Activated naive CD8-positive, alpha-beta T cell treated with anti-CD3 and anti-CD28 coated beads for 36 hours (primary cell): ENCODE results near the gene IL20RA. TPM values are rescaled to one million over a fixed set of nuclear protein-coding genes. Genes with fewer than 3 reads are reported as not detected.
"Not testable (repeated sequence)": the region's sequence is repeated elsewhere in the genome, so short reads cannot be mapped to it uniquely, and the experiment has no call there.

Experiments
- DNase-seq: peaks from one replicate; pipeline ENCODE4 v3.0.0; 2021
- H3K27ac Mint-ChIP-seq: one replicate; pipeline ENCODE4 v1.8.0; 2022; ENCODE audit warnings: mild to moderate bottlenecking, moderate library complexity, mixed read lengths
- H3K27me3 Mint-ChIP-seq: one replicate; pipeline ENCODE4 v1.8.0; 2022; ENCODE audit warnings: mild to moderate bottlenecking, mixed read lengths
- H3K36me3 Mint-ChIP-seq: one replicate; pipeline ENCODE4 v1.8.0; 2021; ENCODE audit warnings: mild to moderate bottlenecking, mixed read lengths
- H3K4me1 Mint-ChIP-seq: one replicate; pipeline ENCODE4 v1.8.0; 2021; ENCODE audit warnings: mixed read lengths
- H3K4me3 Mint-ChIP-seq: one replicate; pipeline ENCODE4 v1.8.0; 2022; ENCODE audit warnings: mild to moderate bottlenecking, moderate library complexity, mixed read lengths
- H3K9me3 Mint-ChIP-seq: one replicate; pipeline ENCODE4 v1.8.0; 2022; ENCODE audit warnings: mixed read lengths
- total RNA-seq, 2 experiments: library from RNA; stranded (reverse); gene quantifications; one replicate each; pipeline ENCODE4 v1.2.3, GENCODE V29; 2021

The IL20RA gene, protein sequence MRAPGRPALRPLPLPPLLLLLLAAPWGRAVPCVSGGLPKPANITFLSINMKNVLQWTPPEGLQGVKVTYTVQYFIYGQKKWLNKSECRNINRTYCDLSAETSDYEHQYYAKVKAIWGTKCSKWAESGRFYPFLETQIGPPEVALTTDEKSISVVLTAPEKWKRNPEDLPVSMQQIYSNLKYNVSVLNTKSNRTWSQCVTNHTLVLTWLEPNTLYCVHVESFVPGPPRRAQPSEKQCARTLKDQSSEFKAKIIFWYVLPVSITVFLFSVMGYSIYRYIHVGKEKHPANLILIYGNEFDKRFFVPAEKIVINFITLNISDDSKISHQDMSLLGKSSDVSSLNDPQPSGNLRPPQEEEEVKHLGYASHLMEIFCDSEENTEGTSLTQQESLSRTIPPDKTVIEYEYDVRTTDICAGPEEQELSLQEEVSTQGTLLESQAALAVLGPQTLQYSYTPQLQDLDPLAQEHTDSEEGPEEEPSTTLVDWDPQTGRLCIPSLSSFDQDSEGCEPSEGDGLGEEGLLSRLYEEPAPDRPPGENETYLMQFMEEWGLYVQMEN
- total RNA-seq = not detected

- Mint-ChIP-seq H3K36me3 (no peaks in the 10 kb centered on the region), H3K4me3 (peak within 1 kb of the TSS; percentile 53), H3K27me3 (peaks cover 87% of the 10 kb centered on the region), H3K9me3 (no peaks in the 10 kb centered on the region), H3K4me1 (peaks cover 4% of the 10 kb centered on the region), H3K27ac (no peak within 1 kb of the TSS)
- peak; percentile 6 for DNase-seq
Measured at GRCh38 chr6:137044366-137045221, at the start of gene IL20RA. TSS of gene IL20RA (minus strand) at chr6:137044965. CDS start at chr6:137044728, 237 bp downstream.

GRCh38 chr6:137093183-137094069, 48.7 kb upstream of the IL20RA start:
- H3K9me3 Mint-ChIP-seq = no peaks in the 10 kb centered on the region
- H3K4me3 Mint-ChIP-seq = no peak overlapping the region
- peaks cover 28% of the 10 kb centered on the region for H3K27me3 Mint-ChIP-seq
- no peak for DNase-seq
- H3K27ac Mint-ChIP-seq = no peak overlapping the region
- peaks cover 10% of the 10 kb centered on the region for H3K4me1 Mint-ChIP-seq
- no peaks in the 10 kb centered on the region for H3K36me3 Mint-ChIP-seq

GRCh38 chr6:137092018-137092417, 47.3 kb upstream of the IL20RA start:
- Mint-ChIP-seq H3K9me3 (no peaks in the 10 kb centered on the region), H3K4me1 (peaks cover 10% of the 10 kb centered on the region), H3K27ac (no peak overlapping the region), H3K36me3 (no peaks in the 10 kb centered on the region), H3K4me3 (no peak overlapping the region), H3K27me3 (peaks cover 19% of the 10 kb centered on the region)
- no peak for DNase-seq

DNA sequence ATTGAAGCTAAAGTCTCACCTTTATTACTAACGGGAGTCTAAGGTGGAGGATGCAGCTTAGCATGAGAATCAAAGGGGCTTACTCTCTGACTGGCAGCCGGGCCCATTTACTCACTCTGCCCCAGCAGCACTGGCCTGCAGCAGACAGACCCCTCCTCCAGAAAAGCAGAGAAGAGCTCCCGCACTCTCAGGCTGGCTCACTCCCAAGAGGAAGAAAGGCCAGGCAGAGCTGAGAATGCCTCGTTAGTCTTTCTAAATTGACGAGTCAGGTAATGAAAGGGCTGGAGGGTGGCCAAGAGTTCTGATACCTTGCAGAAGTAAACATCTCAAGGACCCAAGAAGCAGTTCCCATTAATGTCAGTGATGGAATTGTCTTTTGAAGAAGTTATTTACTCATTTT, 44.5 kb upstream of the IL20RA start:
- DNase-seq = no peak
- H3K9me3 Mint-ChIP-seq = no peaks in the 10 kb centered on the region

GRCh38 chr6:137087902-137088301, 43.1 kb upstream of the IL20RA start:
- H3K27ac Mint-ChIP-seq = no peak overlapping the region

More for the DNA sequence above, 44.5 kb upstream of the IL20RA start:
- Mint-ChIP-seq H3K4me3 (no peak overlapping the region), H3K4me1 (peaks cover 1% of the 10 kb centered on the region), H3K27ac (no peak overlapping the region), H3K27me3 (peaks cover 22% of the 10 kb centered on the region), H3K36me3 (no peaks in the 10 kb centered on the region)

GRCh38 chr6:137086031-137086430, 41.3 kb upstream of the IL20RA start:
- H3K4me3 Mint-ChIP-seq = no peak overlapping the region
- H3K36me3 Mint-ChIP-seq = no peaks in the 10 kb centered on the region
- H3K4me1 Mint-ChIP-seq = no peaks in the 10 kb centered on the region
- peaks cover 21% of the 10 kb centered on the region for H3K27me3 Mint-ChIP-seq
- no peak for DNase-seq
- H3K9me3 Mint-ChIP-seq = no peaks in the 10 kb centered on the region
- no peak overlapping the region for H3K27ac Mint-ChIP-seq

More at GRCh38 chr6:137087902-137088301, 43.1 kb upstream of the IL20RA start:
- Mint-ChIP-seq H3K36me3 (no peaks in the 10 kb centered on the region), H3K27me3 (peaks cover 24% of the 10 kb centered on the region), H3K4me3 (no peak overlapping the region), H3K4me1 (no peaks in the 10 kb centered on the region), H3K9me3 (no peaks in the 10 kb centered on the region)
- no peak for DNase-seq

DNA sequence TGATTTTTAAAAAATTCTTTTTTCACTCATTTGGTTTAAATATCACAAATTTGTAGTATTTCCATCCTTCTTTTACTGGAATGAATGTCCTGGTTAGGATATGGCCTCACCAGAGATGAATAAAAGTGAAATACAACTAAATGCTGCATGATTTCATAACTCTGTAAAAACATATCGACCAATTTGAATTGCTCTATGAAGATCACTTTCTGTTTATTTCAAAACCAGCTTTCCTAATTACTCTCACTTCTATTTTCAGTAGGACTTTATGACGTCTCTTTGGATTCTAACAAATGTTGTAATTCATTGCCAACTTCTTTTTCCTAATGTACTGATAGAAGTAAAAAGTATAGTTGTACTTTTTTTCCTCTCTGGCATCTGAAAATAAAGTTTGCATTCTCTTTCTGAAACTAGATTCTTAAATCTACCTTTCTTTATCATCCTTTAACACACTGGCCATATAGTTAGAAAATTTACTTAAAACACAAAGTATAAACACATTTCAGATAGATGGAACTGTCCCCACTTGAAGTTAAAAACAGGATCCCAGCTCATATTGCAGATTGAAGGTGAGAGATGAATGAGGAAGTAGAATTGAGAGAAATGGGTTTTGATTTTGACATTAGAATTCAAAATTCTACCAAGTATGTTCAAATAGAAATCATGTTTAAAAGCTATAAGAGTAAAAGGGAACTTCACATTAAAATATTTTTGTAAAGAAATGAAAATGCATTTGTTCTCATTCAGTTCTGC, 40.3 kb upstream of the IL20RA start:
- no peak for DNase-seq
- no peaks in the 10 kb centered on the region for H3K36me3 Mint-ChIP-seq
- no peaks in the 10 kb centered on the region for H3K4me1 Mint-ChIP-seq
- H3K27me3 Mint-ChIP-seq = peaks cover 16% of the 10 kb centered on the region
- H3K27ac Mint-ChIP-seq = no peak overlapping the region
- no peak overlapping the region for H3K4me3 Mint-ChIP-seq
- H3K9me3 Mint-ChIP-seq = no peaks in the 10 kb centered on the region

DNA sequence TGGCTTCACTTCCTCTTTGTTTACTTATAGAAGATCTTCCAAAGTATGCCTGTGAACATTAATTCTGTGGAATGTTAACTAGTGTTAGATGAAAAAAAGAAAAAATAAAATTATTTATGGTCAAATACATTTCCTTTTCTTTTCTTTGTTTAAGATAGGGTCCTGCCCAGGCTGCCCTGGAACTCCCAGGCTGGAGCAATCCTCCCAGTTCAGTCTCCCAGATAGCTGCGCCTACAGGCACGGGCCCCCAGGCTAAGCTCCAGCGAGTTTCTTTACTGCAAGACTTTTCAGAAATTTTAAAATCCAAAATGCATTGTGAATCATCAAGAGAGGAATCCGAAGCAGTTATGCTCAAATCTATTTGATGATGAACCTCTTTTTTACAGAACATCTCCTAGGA, 39.3 kb upstream of the IL20RA start:
- Mint-ChIP-seq H3K9me3 (no peaks in the 10 kb centered on the region), H3K27ac (no peak overlapping the region), H3K27me3 (peaks cover 16% of the 10 kb centered on the region), H3K36me3 (no peaks in the 10 kb centered on the region), H3K4me1 (no peaks in the 10 kb centered on the region), H3K4me3 (no peak overlapping the region)
- DNase-seq = no peak

GRCh38 chr6:137081997-137082396, 37.2 kb upstream of the IL20RA start:
- peaks cover 16% of the 10 kb centered on the region for H3K27me3 Mint-ChIP-seq
- no peak overlapping the region for H3K27ac Mint-ChIP-seq
- no peaks in the 10 kb centered on the region for H3K4me1 Mint-ChIP-seq
- DNase-seq = no peak
- no peaks in the 10 kb centered on the region for H3K9me3 Mint-ChIP-seq
- no peaks in the 10 kb centered on the region for H3K36me3 Mint-ChIP-seq
- H3K4me3 Mint-ChIP-seq = no peak overlapping the region

DNA sequence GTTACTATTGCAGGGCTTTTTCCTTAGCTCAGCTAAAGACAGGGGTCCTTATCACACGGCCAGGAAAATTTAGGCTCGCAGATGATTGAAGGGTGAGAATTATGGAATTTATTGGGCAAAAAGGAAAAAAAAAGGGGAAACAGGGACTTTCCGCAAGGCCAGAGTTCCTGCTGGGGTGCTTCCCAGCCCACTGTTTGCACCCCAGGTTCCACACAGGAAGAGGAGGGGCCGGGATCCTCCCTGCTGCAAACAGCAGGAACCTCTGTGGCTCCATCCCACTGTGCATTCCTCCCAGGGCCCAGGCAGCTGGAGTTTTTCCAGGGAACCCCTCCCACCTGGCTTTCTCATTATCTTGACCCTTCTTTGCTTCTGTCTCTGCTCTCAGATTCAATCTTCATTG, 35.9 kb upstream of the IL20RA start:
- no peak overlapping the region for H3K4me3 Mint-ChIP-seq

DNA sequence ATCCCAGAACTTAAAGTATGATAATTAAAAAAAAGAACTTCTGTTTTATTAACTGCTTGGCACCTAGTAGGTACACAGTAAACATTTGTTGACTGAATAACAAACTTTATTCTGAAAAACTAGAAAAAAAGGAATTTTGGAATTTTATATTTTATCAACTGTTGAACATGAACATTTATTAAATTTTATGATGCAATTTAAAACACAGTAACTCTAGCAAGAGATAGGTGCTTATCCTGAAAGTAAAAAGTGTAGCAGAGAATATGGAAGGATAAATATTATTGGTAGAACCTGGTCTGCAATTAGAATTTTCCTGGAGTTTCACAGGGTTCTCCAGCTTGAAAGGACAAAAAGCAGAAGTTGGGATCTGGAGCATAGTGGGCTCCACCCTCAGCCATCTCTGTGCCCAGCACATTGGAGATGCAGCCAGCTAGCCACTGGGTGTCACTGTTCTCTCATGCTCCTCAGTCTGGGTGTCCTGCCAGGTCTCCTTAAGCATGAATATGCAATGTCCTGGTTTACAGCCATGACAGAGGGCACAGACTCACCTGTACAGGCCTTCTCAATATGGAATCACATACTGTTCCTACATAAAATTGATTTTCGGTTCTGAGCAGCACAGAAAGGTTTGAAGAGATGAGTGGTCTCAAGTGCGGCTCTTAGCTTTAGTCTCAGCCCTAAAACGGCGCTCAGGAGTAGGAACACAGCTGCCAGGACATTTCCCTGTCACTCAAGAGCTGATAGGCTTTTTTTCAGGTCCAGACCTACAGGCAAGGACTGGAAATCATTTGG, 31.7 kb upstream of the IL20RA start:
- Mint-ChIP-seq H3K27me3 (peaks cover 23% of the 10 kb centered on the region), H3K4me3 (no peak overlapping the region), H3K27ac (no peak overlapping the region), H3K36me3 (no peaks in the 10 kb centered on the region), H3K4me1 (no peaks in the 10 kb centered on the region), H3K9me3 (no peaks in the 10 kb centered on the region)
- peak; percentile 40 for DNase-seq

More for the DNA sequence above, 35.9 kb upstream of the IL20RA start:
- no peak for DNase-seq
- Mint-ChIP-seq H3K9me3 (no peaks in the 10 kb centered on the region), H3K27ac (no peak overlapping the region), H3K36me3 (no peaks in the 10 kb centered on the region), H3K27me3 (peaks cover 11% of the 10 kb centered on the region), H3K4me1 (no peaks in the 10 kb centered on the region)

GRCh38 chr6:137075790-137076189, 31.0 kb upstream of the IL20RA start:
- peaks cover 29% of the 10 kb centered on the region for H3K27me3 Mint-ChIP-seq
- not testable (repeated sequence) for H3K27ac Mint-ChIP-seq, H3K4me3 Mint-ChIP-seq, DNase-seq, H3K4me1 Mint-ChIP-seq, H3K9me3 Mint-ChIP-seq, H3K36me3 Mint-ChIP-seq

DNA sequence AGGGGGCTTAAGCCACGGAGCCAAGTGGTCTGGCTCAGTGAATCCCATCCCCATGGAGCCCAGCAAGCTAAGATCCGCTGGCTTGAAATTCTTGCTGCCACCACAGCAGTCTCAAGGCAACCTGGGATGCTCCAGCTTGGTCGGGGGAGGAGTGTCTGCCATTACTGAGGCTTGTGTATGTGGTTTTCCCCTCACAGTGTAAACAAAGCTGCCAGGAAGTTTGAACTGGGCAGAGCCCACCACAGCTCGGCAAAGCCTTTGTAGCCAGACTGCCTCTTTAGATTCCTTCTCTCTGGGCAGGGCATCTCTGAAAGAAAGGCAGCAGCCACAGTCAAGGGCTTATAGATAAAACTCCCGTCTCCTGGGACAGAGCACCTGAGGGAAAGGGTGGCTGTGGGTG, 25.5 kb upstream of the IL20RA start:
- H3K9me3 Mint-ChIP-seq = no peaks in the 10 kb centered on the region
- H3K36me3 Mint-ChIP-seq = no peaks in the 10 kb centered on the region
- DNase-seq = no peak
- H3K4me3 Mint-ChIP-seq = no peak overlapping the region
- peaks cover 62% of the 10 kb centered on the region for H3K27me3 Mint-ChIP-seq
- H3K4me1 Mint-ChIP-seq = no peaks in the 10 kb centered on the region
- H3K27ac Mint-ChIP-seq = no peak overlapping the region
